Activated CD8-positive, alpha-beta T cell treated with anti-CD3 and anti-CD28 coated beads for 36 hours (primary cell): Measurements from ENCODE around the gene ATOSA. TPM values are rescaled to one million over a fixed set of nuclear protein-coding genes. Genes with fewer than 3 reads are reported as not detected.

Experiments
- ATAC-seq: fragments of 200-7000 bp; cut with Tn5 transposase; one replicate; pipeline ENCODE4 v1.10.0; 2021; ENCODE audit warnings: mild to moderate bottlenecking, moderate library complexity
- CTCF ChIA-PET: fragments of 350-600 bp; sonication (Branson Sonifier 250); formaldehyde crosslinking; loops from one replicate; lab custom pipeline; 2021; ENCODE audit warnings: antibody characterized with exemption; lab: Charles Lee
- POLR2A ChIA-PET: fragments of 350-600 bp; sonication (Branson Sonifier 250); formaldehyde crosslinking; loops from one replicate; lab custom pipeline; 2021; ENCODE audit warnings: antibody characterized with exemption; lab: Charles Lee
- DNase-seq: peaks from one replicate; pipeline ENCODE4 v3.0.0-alpha.2; 2020
- H3K27ac Mint-ChIP-seq: one replicate; pipeline ENCODE4 v1.8.0; 2021; ENCODE audit warnings: mild to moderate bottlenecking, mixed read lengths
- H3K27me3 Mint-ChIP-seq: one replicate; pipeline ENCODE4 v1.8.0; 2021; ENCODE audit warnings: mixed read lengths
- H3K36me3 Mint-ChIP-seq: one replicate; pipeline ENCODE4 v1.8.0; 2021; ENCODE audit warnings: low read depth, mixed read lengths
- H3K4me1 Mint-ChIP-seq: one replicate; pipeline ENCODE4 v1.8.0; 2021; ENCODE audit warnings: low read depth, mixed read lengths
- H3K4me3 Mint-ChIP-seq: one replicate; pipeline ENCODE4 v1.8.0; 2021; ENCODE audit warnings: mild to moderate bottlenecking, moderate library complexity, mixed read lengths
- H3K9me3 Mint-ChIP-seq: one replicate; pipeline ENCODE4 v1.8.0; 2021; ENCODE audit warnings: mixed read lengths
- CTCF ChIP-seq: fragments of 200-600 bp; IDR thresholded peaks from one replicate; pipeline ENCODE4 v1.8.0; 2022; ENCODE audit warnings: antibody characterized with exemption, mild to moderate bottlenecking
- intact Hi-C: fragments of 100-400 bp; cut with micrococcal nuclease; formaldehyde crosslinking; loops from one replicate; pipeline ENCODE4 v1.10.0; 2022
- total RNA-seq, 2 experiments: library from RNA; stranded (reverse); gene quantifications; one replicate each; pipeline ENCODE4 v1.2.3, GENCODE V29; 2021

The ATOSA gene
- total RNA-seq, 2 experiments from 2014 or later, result 13.1 TPM

- Mint-ChIP-seq H3K9me3 (no peaks in the 10 kb centered on the region), H3K27ac (no peak overlapping the region), H3K27me3 (no peaks in the 10 kb centered on the region), H3K36me3 (peaks cover 18% of the 10 kb centered on the region), H3K4me3 (no peak overlapping the region), H3K4me1 (peaks cover 43% of the 10 kb centered on the region)
- DNase-seq (no peak), ATAC-seq (no peak)
- intact Hi-C loops, result no loop called here
- TF ChIP-seq CTCF, result no peak
- CTCF ChIA-PET, result interaction anchor here (1.8 kb wide), 1 partner anchor 419 kb away, joined by 7 read pairs; no protein-coding TSS in a partner anchor
- POLR2A ChIA-PET, result interaction anchor here (0.6 to 2.4 kb wide), 2 partner anchors 11 to 306 kb away, joined by 3 to 8 read pairs; no protein-coding TSS in a partner anchor
Measured at GRCh38 chr15:52674831-52675230, 4.4 kb downstream of the ATOSA start.

- Mint-ChIP-seq H3K27ac (no peak overlapping the region), H3K9me3 (no peaks in the 10 kb centered on the region), H3K36me3 (peaks cover 20% of the 10 kb centered on the region), H3K4me3 (no peak overlapping the region), H3K27me3 (no peaks in the 10 kb centered on the region), H3K4me1 (peaks cover 44% of the 10 kb centered on the region)
- ChIA-PET POLR2A (interaction anchor here (1.0 to 2.4 kb wide), 4 partner anchors 10 to 450 kb away, joined by 3 to 8 read pairs (median 4); no protein-coding TSS in a partner anchor), CTCF (interaction anchor here (1.0 to 1.8 kb wide), 5 partner anchors 11 to 446 kb away, joined by 3 to 7 read pairs (median 3); partner anchors contain the start of gene ARPP19)
- intact Hi-C loops, result no loop called here
- ATAC-seq, result no peak
- DNase-seq, result no peak
- no peak for TF ChIP-seq CTCF
Measured at GRCh38 chr15:52673734-52674133, 5.5 kb downstream of the ATOSA start.

GRCh38 chr15:52673312-52673711 is 5.9 kb downstream of the ATOSA start:
- ChIA-PET POLR2A (interaction anchor here (1.0 to 2.4 kb wide), 4 partner anchors 10 to 450 kb away, joined by 3 to 8 read pairs (median 4); no protein-coding TSS in a partner anchor), CTCF (interaction anchor here (0.8 to 1.8 kb wide), 6 partner anchors 11 to 446 kb away, joined by 3 to 7 read pairs (median 3); partner anchors contain the start of gene ARPP19)
- TF ChIP-seq CTCF, result no peak
- no peak for DNase-seq
- no peak for ATAC-seq
- no peak overlapping the region for H3K27ac Mint-ChIP-seq
- no peaks in the 10 kb centered on the region for H3K27me3 Mint-ChIP-seq
- intact Hi-C loops, result no loop called here
- no peaks in the 10 kb centered on the region for H3K9me3 Mint-ChIP-seq
- H3K4me1 Mint-ChIP-seq, result peaks cover 44% of the 10 kb centered on the region
- no peak overlapping the region for H3K4me3 Mint-ChIP-seq
- peaks cover 20% of the 10 kb centered on the region for H3K36me3 Mint-ChIP-seq

GRCh38 chr15:52672661-52673060 is 6.5 kb downstream of the ATOSA start:
- DNase-seq (no peak), ATAC-seq (no peak)
- Mint-ChIP-seq H3K4me1 (peaks cover 50% of the 10 kb centered on the region), H3K27me3 (no peaks in the 10 kb centered on the region), H3K27ac (no peak overlapping the region), H3K36me3 (peaks cover 22% of the 10 kb centered on the region), H3K9me3 (no peaks in the 10 kb centered on the region), H3K4me3 (no peak overlapping the region)
- ChIA-PET CTCF (interaction anchor here (0.7 to 1.0 kb wide), 4 partner anchors 10 to 417 kb away, joined by 3 to 4 read pairs (median 3); no protein-coding TSS in a partner anchor), POLR2A (interaction anchor here (2.4 kb wide), 1 partner anchor 9 kb away, joined by 8 read pairs; no protein-coding TSS in a partner anchor)
- TF ChIP-seq CTCF, result no peak
- intact Hi-C loops, result no loop called here

- Mint-ChIP-seq H3K9me3 (no peaks in the 10 kb centered on the region), H3K36me3 (peaks cover 21% of the 10 kb centered on the region), H3K4me3 (no peak overlapping the region), H3K27ac (no peak overlapping the region), H3K4me1 (peaks cover 42% of the 10 kb centered on the region), H3K27me3 (no peaks in the 10 kb centered on the region)
- ATAC-seq (no peak), DNase-seq (no peak)
- ChIA-PET CTCF (interaction anchor here (1.0 kb wide), 1 partner anchor 97 kb away, joined by 3 read pairs; no protein-coding TSS in a partner anchor), POLR2A (interaction anchor here (0.8 kb wide), 1 partner anchor 8 kb away, joined by 3 read pairs; no protein-coding TSS in a partner anchor)
- intact Hi-C loops, result no loop called here
- TF ChIP-seq CTCF, result no peak
Measured at GRCh38 chr15:52670087-52670486, 9.1 kb downstream of the ATOSA start.
